DND-41 (cell line): Measurements from ENCODE around the gene S100A9.
A peak's percentile ranks its signal among the peaks of the same experiment; 100 is the strongest.

Experiments
- ATAC-seq: fragments of 200-7000 bp; cut with Tn5 transposase; 3 replicates; pipeline ENCODE4 v1.9.1; 2021; ENCODE audit warnings: low read depth; ENCODE audit not compliant: insufficient read depth
- DNase-seq: peaks from one replicate; pipeline ENCODE4 v3.0.0-alpha.2; 2020
- H2AFZ ChIP-seq: 2 replicates; pipeline ENCODE4 v1.6.0; 2012; ENCODE audit warnings: low read depth, low read length
- H3K27ac ChIP-seq: 2 replicates; pipeline ENCODE4 v1.5.1; 2012; ENCODE audit warnings: low read length, inconsistent platforms
- H3K27me3 ChIP-seq: fragments of 200-600 bp; sonication (generic); 2 replicates; pipeline ENCODE4 v1.6.0; 2012; ENCODE audit warnings: low read length, mild to moderate bottlenecking, inconsistent platforms; ENCODE audit not compliant: insufficient read depth, poor library complexity
- H3K36me3 ChIP-seq: 2 replicates; pipeline ENCODE4 v1.5.1; 2012; ENCODE audit warnings: low read length, inconsistent platforms; ENCODE audit not compliant: insufficient read depth
- H3K4me1 ChIP-seq: 2 replicates; pipeline ENCODE4 v1.5.1; 2012; ENCODE audit warnings: mild to moderate bottlenecking, low read length; ENCODE audit not compliant: insufficient read depth
- H3K4me2 ChIP-seq: 2 replicates; pipeline ENCODE4 v1.6.0; 2012; ENCODE audit warnings: mild to moderate bottlenecking, moderate library complexity, low read length, inconsistent platforms; ENCODE audit not compliant: insufficient read depth
- H3K4me3 ChIP-seq, 2 experiments: fragments of 200-600 bp in 1 of 2; shearing (Covaris generic) in 1 of 2; 2 replicates each; pipeline ENCODE4 v1.5.1; 2012 to 2016; ENCODE audit warnings: inconsistent platforms in 2 of 2, low read length in 2 of 2, mild to moderate bottlenecking in 2 of 2, low read depth in 1 of 2, moderate library complexity in 1 of 2
- H3K79me2 ChIP-seq: 2 replicates; pipeline ENCODE4 v1.6.0; 2012; ENCODE audit warnings: low read length, inconsistent platforms; ENCODE audit not compliant: insufficient read depth
- H3K9ac ChIP-seq: 2 replicates; pipeline ENCODE4 v1.6.0; 2012; ENCODE audit warnings: low read depth, mild to moderate bottlenecking, inconsistent platforms, low read length, moderate library complexity
- H3K9me3 ChIP-seq: 2 replicates; pipeline ENCODE4 v1.5.1; 2012; ENCODE audit warnings: low read length, moderate library complexity, mild to moderate bottlenecking, inconsistent platforms; ENCODE audit not compliant: insufficient read depth, severe bottlenecking
- H4K20me1 ChIP-seq: 2 replicates; pipeline ENCODE4 v1.6.0; 2012; ENCODE audit warnings: low read length; ENCODE audit not compliant: insufficient read depth
- CTCF ChIP-seq: IDR thresholded peaks from 2 replicates; pipeline ENCODE4 v1.5.1; 2012; ENCODE audit warnings: borderline replicate concordance, low read length, moderate library complexity, mild to moderate bottlenecking; ENCODE audit not compliant: poor library complexity, severe bottlenecking; ENCODE audit errors: extremely low read depth
- EZH2 ChIP-seq: IDR thresholded peaks from 3 replicates; pipeline ENCODE4 v1.6.1; 2012; ENCODE audit warnings: borderline replicate concordance, low read depth, mild to moderate bottlenecking, moderate library complexity, low read length, inconsistent platforms; ENCODE audit not compliant: severe bottlenecking

The S100A9 gene

GRCh38 chr1:153397924-153398651 is 40.4 kb downstream of the S100A9 start:
- TF ChIP-seq EZH2 (no peak), CTCF (no peak)
- Histone ChIP-seq H4K20me1 (peaks cover 3% of the 10 kb centered on the region; the same call in 1 of the 2 replicates), H3K4me3 (no peak overlapping the region), H3K27ac (no peak overlapping the region), H3K9me3 (no peaks in the 10 kb centered on the region), H3K79me2 (no peaks in the 10 kb centered on the region), H2AFZ (no peak overlapping the region), H3K4me2 (no peak overlapping the region), H3K36me3 (no peaks in the 10 kb centered on the region), H3K9ac (no peak overlapping the region), H3K4me1 (no peaks in the 10 kb centered on the region), H3K27me3 (no peaks in the 10 kb centered on the region)
- ATAC-seq (no peak), DNase-seq (no peak)

- H3K79me2 ChIP-seq: no peaks in the 10 kb centered on the region
- no peak overlapping the region for H2AFZ ChIP-seq
- no peaks in the 10 kb centered on the region for H3K4me1 ChIP-seq
- no peak for TF ChIP-seq EZH2
- TF ChIP-seq CTCF: no peak
- no peak for ATAC-seq
- H3K27ac ChIP-seq: no peak overlapping the region
- H4K20me1 ChIP-seq: peaks cover 3% of the 10 kb centered on the region; the same call in 1 of the 2 replicates
- H3K4me2 ChIP-seq: no peak overlapping the region
- no peak overlapping the region for H3K4me3 ChIP-seq
- H3K36me3 ChIP-seq: no peaks in the 10 kb centered on the region
- H3K9ac ChIP-seq: no peak overlapping the region
- no peaks in the 10 kb centered on the region for H3K9me3 ChIP-seq
- no peaks in the 10 kb centered on the region for H3K27me3 ChIP-seq
- no peak for DNase-seq
These were observed 41.9 kb downstream of the S100A9 start for GRCh38 chr1:153399401-153400055.

GRCh38 chr1:153400244-153400643 is 42.6 kb downstream of the S100A9 start:
- H2AFZ ChIP-seq: no peak overlapping the region
- no peak overlapping the region for H3K4me2 ChIP-seq
- H3K9me3 ChIP-seq: no peaks in the 10 kb centered on the region
- H3K9ac ChIP-seq: no peak overlapping the region
- no peak for DNase-seq
- H3K4me1 ChIP-seq: no peaks in the 10 kb centered on the region
- no peak overlapping the region for H3K4me3 ChIP-seq
- ATAC-seq: no peak
- H3K27ac ChIP-seq: no peak overlapping the region
- no peaks in the 10 kb centered on the region for H3K79me2 ChIP-seq
- peaks cover 3% of the 10 kb centered on the region; the same call in 1 of the 2 replicates for H4K20me1 ChIP-seq
- TF ChIP-seq CTCF: peak; percentile 20
- no peak for TF ChIP-seq EZH2
- no peaks in the 10 kb centered on the region for H3K36me3 ChIP-seq
- H3K27me3 ChIP-seq: no peaks in the 10 kb centered on the region

GRCh38 chr1:153401461-153401860 is 43.8 kb downstream of the S100A9 start:
- Histone ChIP-seq H2AFZ (no peak overlapping the region), H3K9me3 (no peaks in the 10 kb centered on the region), H3K36me3 (no peaks in the 10 kb centered on the region), H3K9ac (no peak overlapping the region), H3K4me1 (no peaks in the 10 kb centered on the region), H3K27me3 (no peaks in the 10 kb centered on the region), H3K27ac (no peak overlapping the region), H3K79me2 (no peaks in the 10 kb centered on the region), H3K4me2 (no peak overlapping the region), H3K4me3 (no peak overlapping the region), H4K20me1 (no peaks in the 10 kb centered on the region; the same call in 1 of the 2 replicates)
- no peak for TF ChIP-seq EZH2
- no peak for TF ChIP-seq CTCF
- ATAC-seq (no peak), DNase-seq (no peak)
